Measurements from ENCODE around the gene TTC4.

The TTC4 gene

DNA sequence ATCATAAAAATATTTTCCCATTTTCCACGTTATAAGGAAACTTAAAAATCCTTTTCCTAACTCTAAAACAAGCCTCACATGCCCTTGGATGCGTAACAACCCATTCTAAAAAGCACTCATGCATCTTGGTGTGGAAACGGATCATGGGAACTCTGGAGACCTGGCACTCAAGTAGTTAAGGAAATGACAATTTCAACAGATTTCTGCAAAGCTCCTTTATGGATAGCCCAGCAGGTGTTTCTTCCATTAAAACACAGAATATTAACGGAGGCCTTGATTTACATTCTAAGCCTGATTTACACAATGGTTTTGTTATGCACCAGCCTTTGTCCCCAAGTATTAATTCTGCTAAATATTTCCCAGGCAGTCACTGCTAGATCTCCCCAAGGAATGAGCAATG is 35.8 kb downstream of the TTC4 start:
- no peak overlapping the region for H3K27ac ChIP-seq (ENCODE audit: low read length)
- H3K4me1 ChIP-seq (ENCODE audit: low read length) = no peaks in the 10 kb centered on the region
- no peaks in the 10 kb centered on the region for H3K27me3 ChIP-seq (replicated peaks; ENCODE audit: insufficient read depth, low read length)
- H3K4me2 ChIP-seq (ENCODE audit: low read depth, low read length) = no peak overlapping the region
- no peak overlapping the region for H3K4me3 ChIP-seq (ENCODE audit: low read length)
- no peaks in the 10 kb centered on the region for H3K36me3 ChIP-seq (replicated peaks; ENCODE audit: insufficient read depth, low read length)
- H3F3A ChIP-seq (ENCODE audit: insufficient read depth, low read length) = no peaks in the 10 kb centered on the region
- no peak overlapping the region for H3K9ac ChIP-seq (ENCODE audit: low read length)
- no peak for TF ChIP-seq EZH2 (optimal IDR thresholded peaks at IDR 0.05; ENCODE audit: low read depth, low read length)
- no peak for TF ChIP-seq CTCF (IDR thresholded peaks at IDR 0.05; ENCODE audit: low read length)
- no peak for TF ChIP-seq EZH2phosphoT487 (IDR thresholded peaks at IDR 0.05; ENCODE audit: low read length)
- H2AFZ ChIP-seq (ENCODE audit: low read length) = no peak overlapping the region
- no peaks in the 10 kb centered on the region for H3K9me3 ChIP-seq (replicated peaks; ENCODE audit: insufficient read depth, low read length)
- H4K20me1 ChIP-seq (ENCODE audit: insufficient read depth, low read length) = no peaks in the 10 kb centered on the region
- no peak for DNase-seq
- H3K9me2 ChIP-seq (replicated peaks; ENCODE audit: insufficient read depth, low read length) = no peaks in the 10 kb centered on the region
- H3K79me2 ChIP-seq (ENCODE audit: low read length) = no peaks in the 10 kb centered on the region

- Histone ChIP-seq H3K9ac (ENCODE audit: low read length) (no peak overlapping the region), H3K9me3 (replicated peaks; ENCODE audit: insufficient read depth, low read length) (no peaks in the 10 kb centered on the region), H3K36me3 (replicated peaks; ENCODE audit: insufficient read depth, low read length) (no peaks in the 10 kb centered on the region), H2AFZ (ENCODE audit: low read length) (no peak overlapping the region), H3K79me2 (ENCODE audit: low read length) (no peaks in the 10 kb centered on the region), H4K20me1 (ENCODE audit: insufficient read depth, low read length) (no peaks in the 10 kb centered on the region), H3K27me3 (replicated peaks; ENCODE audit: insufficient read depth, low read length) (no peaks in the 10 kb centered on the region), H3K4me3 (ENCODE audit: low read length) (no peak overlapping the region), H3K27ac (ENCODE audit: low read length) (no peak overlapping the region), H3F3A (ENCODE audit: insufficient read depth, low read length) (no peaks in the 10 kb centered on the region), H3K4me1 (ENCODE audit: low read length) (no peaks in the 10 kb centered on the region), H3K9me2 (replicated peaks; ENCODE audit: insufficient read depth, low read length) (no peaks in the 10 kb centered on the region), H3K4me2 (ENCODE audit: low read depth, low read length) (no peak overlapping the region)
- DNase-seq = no peak
- TF ChIP-seq EZH2phosphoT487 (IDR thresholded peaks at IDR 0.05; ENCODE audit: low read length) (no peak), EZH2 (optimal IDR thresholded peaks at IDR 0.05; ENCODE audit: low read depth, low read length) (no peak), CTCF (IDR thresholded peaks at IDR 0.05; ENCODE audit: low read length) (no peak)
Observed at GRCh38 chr1:54754045-54754444, 38.4 kb downstream of the TTC4 start.

DNA sequence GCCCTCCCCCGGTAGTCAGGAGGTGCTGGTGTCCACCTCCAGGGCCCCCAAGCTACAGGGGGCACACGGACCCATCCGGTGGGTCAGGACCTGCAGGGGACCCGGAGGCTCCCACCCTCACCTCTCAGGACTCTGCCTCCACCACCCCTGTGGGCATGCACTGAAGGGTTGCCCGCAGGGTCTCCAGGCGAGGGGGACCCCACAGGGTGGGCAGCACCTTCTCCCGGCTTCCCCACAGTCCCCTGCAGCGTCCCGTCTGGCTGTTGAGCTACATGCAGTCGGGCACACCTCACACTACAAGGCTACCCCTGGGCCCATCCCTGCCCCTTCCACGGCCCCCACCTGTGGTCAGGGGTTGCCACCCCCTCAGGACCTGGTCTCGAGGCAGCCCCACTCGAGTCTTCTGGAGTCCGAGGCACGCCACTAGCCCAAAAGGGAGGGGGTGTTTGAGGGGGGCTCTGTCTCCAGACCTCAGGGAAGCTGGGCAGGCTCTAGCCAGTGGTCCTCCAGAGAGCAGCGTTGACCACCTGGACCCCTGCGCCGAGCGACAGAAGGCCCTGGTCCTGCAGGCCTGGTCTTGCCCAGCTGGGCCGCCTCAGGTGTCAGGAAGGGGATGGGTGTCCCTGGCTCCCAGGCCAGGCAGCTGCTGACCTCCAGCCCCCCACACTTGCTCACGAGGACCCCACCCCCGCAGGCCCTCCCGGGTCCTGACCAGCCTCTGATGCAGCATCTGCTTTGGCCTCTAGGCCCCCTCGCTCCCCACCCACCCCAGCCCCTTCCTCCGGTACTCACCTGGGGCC is 39.0 kb downstream of the TTC4 start:
- Histone ChIP-seq H3K4me1 (ENCODE audit: low read length) (no peaks in the 10 kb centered on the region), H3K9me3 (replicated peaks; ENCODE audit: insufficient read depth, low read length) (no peaks in the 10 kb centered on the region), H3K36me3 (replicated peaks; ENCODE audit: insufficient read depth, low read length) (no peaks in the 10 kb centered on the region), H3K4me2 (ENCODE audit: low read depth, low read length) (no peak overlapping the region), H3K9ac (ENCODE audit: low read length) (no peak overlapping the region), H3K9me2 (replicated peaks; ENCODE audit: insufficient read depth, low read length) (no peaks in the 10 kb centered on the region), H4K20me1 (ENCODE audit: insufficient read depth, low read length) (no peaks in the 10 kb centered on the region), H2AFZ (ENCODE audit: low read length) (no peak overlapping the region), H3K79me2 (ENCODE audit: low read length) (no peaks in the 10 kb centered on the region), H3K27ac (ENCODE audit: low read length) (no peak overlapping the region), H3F3A (ENCODE audit: insufficient read depth, low read length) (no peaks in the 10 kb centered on the region), H3K27me3 (replicated peaks; ENCODE audit: insufficient read depth, low read length) (no peaks in the 10 kb centered on the region), H3K4me3 (ENCODE audit: low read length) (no peak overlapping the region)
- TF ChIP-seq EZH2 (optimal IDR thresholded peaks at IDR 0.05; ENCODE audit: low read depth, low read length) = no peak
- TF ChIP-seq CTCF (IDR thresholded peaks at IDR 0.05; ENCODE audit: low read length) = no peak
- TF ChIP-seq EZH2phosphoT487 (IDR thresholded peaks at IDR 0.05; ENCODE audit: low read length) = no peak
- no peak for DNase-seq

Measured in MM.1S (cell line).